ENCODE data around the gene CALR3.
A peak's percentile ranks its signal among the peaks of the same experiment; 100 is the strongest.
"Not testable (repeated sequence)": the region's sequence is repeated elsewhere in the genome, so short reads cannot be mapped to it uniquely, and the experiment has no call there.

Gene CALR3

DNA sequence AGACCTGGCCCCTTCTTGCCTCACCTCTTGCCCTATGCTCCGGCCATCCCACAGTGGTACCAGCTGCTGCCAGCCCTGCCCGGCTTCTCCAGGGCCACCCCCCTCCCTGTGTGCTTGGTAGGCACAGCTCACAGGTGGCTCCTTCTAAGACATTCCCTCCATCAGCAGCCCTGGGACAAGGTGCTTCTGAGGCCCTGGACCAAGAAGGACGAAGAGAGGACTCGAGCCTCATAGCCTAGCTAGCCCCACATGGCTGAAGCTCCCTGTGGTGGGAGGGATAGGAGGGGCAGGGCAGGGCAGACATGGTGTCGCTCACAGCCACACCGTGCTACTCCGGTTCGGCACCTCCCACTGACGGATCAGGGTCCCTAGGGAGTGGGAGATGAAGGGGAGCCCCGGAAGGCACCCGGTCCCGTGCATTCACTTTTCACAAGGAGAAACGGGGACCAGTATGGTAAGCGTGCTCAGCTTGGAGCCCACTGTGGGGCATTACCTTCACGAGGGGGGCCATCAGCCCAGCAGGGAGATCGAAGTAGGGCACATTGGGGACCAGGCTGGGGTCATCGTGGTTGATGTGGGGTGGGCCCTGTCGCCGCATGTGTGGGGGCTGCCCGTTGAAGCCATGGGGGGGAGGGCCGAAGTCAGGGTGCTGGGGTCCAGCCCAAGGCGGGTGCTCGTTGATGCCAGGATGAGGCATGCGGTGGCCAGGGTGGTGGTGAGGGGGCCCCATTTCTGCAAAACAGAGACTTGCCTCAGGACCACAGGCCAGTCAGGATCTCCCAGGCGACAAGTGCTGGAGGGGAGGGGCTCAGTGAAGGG is 26.8 kb upstream of the CALR3 start:
- no peak for DNase-seq (ENCODE audit: low read depth)

DNA sequence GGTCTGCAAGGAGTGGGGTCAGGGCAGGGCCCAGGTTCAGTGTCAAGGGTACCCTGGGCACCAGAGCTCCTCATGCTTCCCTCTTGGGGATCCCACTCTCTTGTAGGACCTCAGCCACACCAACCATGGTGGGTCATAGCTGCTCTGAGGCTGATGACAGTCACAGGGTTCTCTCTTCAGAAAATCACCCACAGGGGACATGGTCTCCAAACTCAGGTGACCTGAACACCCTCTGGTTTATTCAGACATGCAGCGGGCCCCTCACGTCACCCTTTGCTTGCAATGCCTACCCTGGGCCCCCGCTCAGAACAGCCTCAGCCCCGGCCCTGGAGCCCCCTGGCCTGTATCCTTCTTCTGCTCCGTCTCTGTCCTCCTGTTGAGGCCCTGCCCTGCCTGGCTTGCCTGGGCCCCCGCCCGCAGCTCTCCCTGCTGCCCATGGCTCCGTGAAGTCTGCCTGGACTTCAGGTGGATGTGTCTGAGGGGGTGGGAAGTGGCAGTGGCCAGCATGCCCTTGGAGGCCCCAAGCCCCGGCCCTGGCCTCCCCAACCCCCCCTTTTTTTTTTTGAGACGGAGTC is 25.8 kb upstream of the CALR3 start:
- DNase-seq (ENCODE audit: low read depth) = no peak

DNA sequence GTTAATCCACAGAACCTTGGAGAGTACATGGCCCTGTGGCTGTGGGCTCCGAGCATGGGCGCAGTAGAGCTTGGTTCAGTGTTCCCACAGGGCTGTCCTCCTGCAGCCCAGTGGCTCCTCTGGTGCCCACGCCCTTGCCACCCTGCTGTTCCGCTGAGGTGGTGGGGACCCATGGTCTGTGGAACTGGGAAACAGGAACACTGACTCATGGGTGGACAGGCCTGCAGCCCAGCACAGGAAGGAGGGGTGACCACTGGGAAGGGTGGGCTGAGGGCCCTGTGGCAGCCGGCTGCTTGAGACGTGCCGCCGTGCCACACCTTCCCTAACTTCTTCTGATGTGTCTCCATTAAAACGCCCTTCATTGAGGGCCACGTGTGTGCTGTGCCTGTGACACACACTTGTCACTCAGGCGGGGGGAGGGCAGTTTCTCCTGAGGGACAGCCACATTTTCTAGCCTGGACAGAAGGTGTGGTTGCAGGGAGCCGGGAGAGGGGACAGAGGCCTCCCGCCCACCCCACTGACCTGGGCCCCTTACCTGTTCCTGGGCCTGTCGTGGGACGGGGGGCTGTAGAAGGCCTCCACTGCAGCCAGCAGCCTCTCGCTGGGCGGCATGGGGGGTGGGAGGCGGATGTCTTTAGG is 25.1 kb upstream of the CALR3 start:
- DNase-seq (ENCODE audit: low read depth) = no peak

DNA sequence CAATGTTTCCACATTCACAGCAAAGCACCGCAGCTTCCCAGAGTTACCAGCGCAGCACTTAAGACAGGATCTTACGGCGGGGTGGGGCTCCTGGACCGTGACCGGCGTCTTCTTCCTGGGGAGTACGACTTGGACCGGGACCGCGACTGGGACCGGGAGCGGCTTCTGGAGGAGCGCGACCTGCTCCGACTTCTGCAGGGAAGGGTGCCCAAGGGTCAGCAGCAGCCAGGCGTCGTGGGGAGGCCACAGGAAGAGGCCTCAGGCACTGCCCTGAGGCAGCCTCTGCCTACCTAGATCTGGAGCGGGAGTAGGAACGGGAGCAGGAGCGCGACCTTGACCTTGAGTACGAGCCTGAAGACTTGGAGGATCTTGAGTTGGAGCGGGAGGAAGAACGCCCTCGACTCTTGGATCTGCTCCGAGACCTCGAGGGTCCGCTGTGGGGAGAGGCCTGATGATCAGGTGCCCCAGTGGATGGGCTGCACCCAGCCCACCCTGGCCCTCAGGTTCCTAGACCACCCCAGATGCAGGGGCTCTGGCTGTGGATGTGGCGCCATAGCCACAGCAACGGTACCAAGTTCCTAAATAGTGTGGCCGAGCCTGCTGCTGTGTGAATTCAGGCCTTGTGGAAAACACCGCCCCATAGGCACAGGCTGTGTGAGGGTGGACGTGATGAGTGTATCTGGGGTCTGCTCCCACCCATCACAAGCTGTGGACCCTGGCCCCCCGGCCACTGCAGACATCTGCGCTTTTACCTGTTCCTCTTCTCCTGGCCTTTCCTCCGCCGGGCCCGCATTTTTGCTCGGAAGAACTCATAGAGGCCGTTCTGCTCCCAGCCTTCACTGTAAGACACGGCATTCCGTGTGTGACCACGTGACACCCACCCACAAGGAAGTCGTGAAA is 24.4 kb upstream of the CALR3 start:
- DNase-seq (ENCODE audit: low read depth) = no peak

DNA sequence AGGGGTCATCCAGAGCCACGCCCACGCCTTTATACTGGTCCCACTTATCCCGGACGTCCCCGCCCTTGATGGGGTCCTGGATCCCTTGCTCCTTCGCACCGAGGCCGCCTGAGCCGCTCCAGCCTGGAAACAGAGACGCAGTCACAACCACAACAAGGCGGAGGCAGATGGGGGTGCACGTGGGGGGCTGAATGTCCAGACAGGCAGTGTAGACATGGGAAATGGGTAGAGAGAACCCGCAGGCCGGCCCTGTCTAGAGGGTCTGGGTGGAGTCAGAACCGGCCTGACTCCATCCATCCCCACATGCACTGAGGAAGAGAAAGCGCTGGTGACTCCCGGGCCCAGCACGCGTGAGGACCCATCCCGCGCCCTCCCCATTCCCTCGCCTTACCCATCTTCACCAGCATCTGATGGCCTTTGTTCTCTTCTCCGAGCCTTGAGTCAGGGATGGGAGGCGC is 23.3 kb upstream of the CALR3 start:
- no peak for DNase-seq (ENCODE audit: low read depth)

DNA sequence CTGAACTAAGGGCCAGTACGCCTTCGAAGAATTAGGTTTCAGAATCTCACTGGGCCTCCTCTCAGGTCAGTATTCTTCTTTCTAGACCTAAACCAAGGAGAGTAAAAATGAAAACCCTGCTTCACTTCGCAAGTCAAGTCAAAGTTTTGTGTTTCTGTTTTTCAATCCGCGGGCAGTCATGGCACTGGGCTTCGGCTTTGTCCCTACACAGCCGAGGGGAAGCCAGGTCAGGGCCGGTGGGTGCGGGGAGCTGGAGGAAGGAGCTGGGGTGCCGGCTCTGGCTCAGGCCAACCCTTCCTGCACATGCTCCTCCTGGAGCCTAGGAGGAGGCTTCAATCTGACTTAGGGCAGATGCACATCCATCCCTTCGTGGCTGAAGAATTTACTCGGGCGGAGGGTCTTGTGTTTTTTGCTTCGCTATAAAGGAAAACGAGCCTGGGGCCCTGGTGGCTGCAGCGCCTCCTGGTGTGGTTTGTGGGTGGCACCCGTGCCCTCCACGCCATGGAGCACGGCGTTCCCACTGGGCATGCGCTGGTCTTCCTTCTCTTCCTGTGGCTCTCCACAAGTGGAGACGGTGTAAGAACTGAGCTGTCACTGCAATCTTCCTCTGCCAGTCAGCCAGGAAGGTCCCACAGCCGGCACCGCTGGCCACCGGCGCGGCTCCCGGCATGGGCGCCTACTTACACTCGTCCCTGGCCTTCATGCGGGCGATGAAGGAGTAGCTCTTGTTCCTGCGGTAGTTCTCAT is 22.7 kb upstream of the CALR3 start:
- no peak for DNase-seq (ENCODE audit: low read depth)

DNA sequence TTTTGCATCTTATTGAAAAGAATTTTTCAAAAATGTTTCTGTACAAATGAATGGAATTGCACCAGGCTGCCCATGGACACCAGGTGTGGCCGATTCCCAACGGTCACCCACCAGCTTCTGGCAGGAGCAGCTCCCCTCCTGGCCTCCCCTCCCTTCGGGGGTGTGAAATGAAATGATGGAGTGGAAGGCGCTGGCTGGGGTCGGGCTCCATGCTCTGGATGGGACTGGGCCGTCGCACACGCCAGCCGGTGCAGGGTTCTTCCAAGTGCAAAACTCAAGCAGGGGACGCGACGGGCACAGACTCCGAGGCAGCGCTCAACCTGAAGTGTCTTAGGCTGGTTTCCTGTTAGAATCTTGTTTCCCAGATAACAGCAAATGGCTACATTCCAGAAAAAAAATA is 22.1 kb upstream of the CALR3 start:
- DNase-seq (ENCODE audit: low read depth) = no peak

DNA sequence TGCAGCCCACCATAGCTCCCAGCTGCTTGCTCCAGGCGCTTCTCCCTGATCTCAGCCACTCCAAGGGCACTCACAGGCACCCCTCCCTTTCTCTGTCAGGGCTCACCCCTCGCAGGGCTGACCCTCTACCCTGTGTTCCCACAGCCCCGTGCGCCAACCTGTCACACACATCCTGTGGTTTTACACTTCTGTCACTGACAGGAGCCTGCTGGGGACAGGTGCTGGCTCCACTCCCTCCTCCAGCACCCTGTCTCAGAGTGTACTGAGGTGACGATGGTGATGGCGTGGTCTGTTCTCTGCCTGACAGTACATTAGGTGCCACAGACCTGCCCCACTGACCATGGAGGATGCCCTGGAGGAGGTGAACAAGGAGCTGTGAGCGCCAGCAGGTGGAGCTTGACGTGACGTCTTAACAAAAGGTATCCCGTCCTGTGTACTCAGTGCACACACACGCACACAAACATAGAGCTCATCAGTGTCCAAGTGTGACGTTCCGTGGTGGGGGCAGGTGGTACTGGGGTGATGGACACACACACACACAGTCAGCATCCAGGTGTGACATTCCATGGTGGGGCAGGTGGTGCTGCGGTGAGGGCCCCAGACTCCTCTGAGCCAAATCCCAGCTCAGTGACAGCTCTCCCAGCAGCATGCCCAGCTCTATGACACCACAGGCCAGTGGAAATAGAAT is 21.1 kb upstream of the CALR3 start:
- DNase-seq (ENCODE audit: low read depth) = no peak

DNA sequence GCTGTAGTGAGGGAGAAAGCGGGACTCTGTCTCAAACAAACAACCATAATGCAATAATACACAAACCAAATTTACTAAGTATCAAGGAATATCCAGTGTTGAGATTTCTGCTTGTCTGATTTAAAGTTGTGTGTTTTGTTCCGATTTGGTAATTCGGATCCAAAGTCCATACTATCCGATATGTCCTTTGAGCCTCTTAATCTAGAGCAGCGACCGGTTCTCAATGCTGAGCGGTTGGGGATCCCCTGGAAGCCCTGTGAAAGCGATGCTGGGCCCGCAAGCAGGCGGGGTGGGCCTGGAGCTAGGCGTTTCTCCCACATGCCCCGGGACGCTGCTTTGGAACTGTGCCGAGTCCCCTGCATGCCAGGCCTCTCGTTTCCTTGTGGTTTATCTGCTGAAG is 20.4 kb upstream of the CALR3 start:
- DNase-seq (ENCODE audit: low read depth) = no peak

DNA sequence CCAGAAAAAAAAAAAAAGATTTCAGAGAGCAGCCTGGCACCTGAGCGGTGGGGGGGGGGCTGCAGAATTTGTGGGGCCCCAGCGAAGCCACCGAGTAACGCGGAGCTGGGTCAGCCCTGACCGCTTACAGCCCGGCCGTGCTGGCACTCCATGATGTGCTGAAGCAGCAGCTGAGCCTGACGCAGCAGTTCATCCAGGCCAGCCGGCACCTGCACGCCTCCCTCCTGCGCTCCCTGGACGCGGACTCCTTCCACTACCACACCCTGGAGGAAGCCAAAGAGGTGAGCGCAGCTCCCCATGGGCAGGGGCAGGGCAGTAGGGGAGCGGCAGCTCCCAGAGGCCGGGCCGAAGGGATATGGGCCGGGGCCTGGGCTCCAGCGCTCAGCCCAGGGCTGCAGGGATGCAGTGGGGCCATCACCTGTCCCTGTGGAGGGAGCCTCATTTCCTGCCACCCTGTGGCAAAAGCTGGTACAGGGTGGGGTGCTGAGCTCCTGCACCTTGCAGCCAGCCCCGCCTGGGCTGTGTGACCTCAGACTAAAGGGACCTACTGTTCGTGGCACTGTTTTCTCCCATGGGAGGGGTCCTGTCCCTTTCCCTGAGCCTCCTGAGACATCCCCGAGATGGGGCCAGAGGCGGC is 18.5 kb upstream of the CALR3 start:
- no peak for DNase-seq (ENCODE audit: low read depth)

DNA sequence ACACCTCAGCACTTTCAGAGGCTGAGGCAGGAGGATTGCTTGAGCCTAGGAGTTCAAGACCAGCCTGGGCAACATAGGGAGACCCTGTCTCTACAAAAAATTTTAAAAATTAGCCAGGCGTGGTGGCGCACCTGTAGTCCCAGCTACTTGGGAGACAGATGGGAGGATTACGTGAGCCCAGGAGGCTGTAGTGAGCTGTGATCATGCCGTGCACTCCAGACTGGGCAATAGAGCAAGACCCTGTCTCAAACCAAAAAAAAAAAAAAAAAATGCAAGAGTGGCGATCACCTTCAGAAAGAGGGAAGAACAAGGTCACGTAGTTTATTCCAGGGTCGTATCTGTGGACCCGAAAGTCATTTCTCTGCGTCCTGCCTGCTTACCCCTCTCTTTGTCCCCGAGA is 16.6 kb upstream of the CALR3 start:
- DNase-seq (ENCODE audit: low read depth) = not testable (repeated sequence)

DNA sequence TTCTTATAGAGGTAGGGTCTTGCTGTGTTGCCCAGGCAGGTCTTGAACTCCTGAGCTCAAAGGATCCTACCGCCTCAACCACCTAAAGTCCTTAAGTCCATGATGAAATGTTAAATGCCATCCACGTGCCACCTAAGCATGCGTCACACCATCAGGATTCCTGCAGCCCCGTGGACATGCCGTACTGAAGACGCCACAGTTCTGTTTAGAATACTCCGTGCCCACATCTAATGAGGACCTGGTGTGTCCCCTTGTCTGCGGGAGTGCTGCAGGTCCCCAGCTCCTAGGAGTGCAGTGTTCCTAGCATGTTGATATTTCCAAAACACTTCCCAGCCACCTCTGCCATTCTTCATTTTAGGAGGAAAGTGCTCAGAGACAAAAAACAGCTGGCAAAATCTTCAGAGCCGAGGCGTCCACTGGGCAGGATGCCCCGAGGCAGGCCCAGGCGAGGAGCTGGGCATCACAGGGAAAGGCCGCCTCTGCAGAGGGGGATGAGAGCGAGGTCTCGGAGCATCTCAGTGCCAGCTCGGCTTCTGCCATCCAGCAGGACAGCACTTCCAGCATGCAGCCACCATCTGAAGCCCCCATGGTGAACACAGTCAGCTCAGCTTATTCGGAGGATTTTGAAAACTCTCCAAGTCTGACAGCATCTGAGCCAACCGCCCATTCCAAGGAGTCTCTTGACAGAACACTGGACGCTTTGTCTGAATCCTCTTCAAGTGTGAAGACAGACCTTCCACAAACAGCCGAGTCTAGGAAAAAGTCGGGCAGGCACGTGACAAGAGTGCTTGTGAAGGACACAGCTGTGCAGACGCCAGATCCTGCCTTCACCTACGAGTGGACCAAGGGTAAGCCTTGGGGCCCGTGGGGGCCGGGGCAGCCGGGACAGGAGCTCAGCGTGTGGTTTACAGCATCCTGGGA is 13.4 kb upstream of the CALR3 start:
- DNase-seq (ENCODE audit: low read depth) = no peak

DNA sequence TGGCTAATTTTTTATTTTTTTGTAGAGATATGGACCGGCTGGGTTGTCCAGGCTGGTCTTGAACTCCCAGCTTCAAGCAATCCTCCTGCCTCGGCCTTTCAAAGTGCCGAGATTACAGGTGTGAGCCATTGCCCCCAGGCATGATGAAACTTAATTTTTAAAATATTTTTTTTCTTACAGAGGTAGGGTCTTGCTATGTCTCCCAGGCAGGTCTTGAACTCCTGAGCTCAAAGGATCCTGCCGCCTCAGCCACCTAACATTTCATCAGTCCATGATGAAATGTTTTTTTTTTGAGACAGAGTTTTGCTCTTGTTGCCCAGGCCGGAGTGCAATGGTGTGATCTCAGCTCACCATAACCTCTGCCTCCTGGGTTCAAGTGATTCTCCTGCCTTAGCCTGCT is 12.6 kb upstream of the CALR3 start:
- DNase-seq (ENCODE audit: low read depth) = no peak

DNA sequence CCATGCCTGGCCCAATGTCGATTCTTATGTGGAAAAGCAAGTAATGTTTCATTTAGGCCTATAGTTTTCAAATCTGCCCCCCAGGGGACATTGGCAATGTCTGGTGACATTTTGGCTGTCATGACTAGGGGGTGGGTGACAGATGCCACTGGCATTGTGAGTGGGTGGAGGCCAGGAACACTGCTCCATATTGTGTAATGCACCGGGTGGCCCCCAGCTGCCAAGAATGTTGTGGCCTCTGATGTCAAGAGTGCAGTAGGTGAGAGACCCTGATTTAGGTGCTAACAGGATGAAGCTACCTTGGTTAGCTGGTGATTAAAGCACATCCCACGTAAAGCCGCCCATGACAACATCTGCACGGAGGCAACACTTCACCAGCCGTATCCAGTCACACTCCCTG is 11.0 kb upstream of the CALR3 start:
- no peak for DNase-seq (ENCODE audit: low read depth)

DNA sequence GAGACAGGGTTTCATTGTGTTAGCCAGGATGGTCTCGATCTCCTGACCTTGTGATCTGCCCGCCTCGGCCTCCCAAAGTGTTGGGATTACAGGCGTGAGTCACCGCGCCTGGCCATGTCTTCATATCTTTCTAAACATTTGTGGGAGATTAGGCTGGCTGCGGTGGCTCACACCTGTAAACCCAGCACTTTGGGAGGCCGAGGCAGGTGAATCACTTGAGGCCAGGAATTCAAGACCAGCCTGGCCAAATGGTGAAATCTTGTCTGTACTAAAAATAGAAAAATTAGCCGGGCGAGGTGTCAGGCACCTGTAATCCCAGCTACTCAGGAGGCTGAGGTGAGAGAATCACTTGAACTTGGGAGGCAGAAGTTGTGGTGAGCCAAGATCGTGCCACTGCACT is 10.2 kb upstream of the CALR3 start:
- not testable (repeated sequence) for DNase-seq (ENCODE audit: low read depth)

DNA sequence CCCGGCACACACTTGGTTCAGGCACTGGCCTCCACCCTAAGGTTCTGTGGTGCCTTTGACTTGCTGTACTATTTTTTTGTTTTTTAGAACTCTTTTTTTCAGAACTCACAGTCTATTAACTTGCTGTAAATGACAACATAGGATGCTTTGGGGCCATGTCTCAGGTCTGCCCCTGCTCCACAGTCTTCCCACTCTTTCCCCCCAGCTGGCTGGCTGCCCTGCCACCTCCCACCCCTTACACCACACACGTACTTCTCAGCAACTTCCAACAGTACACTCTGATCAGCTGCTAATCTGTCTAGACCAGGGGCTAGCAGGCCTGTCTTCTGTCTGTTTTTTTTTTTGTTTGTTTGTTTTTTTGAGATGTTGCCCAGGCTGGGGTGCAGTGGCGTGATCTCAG is 8.3 kb upstream of the CALR3 start:
- DNase-seq (ENCODE audit: low read depth) = no peak

DNA sequence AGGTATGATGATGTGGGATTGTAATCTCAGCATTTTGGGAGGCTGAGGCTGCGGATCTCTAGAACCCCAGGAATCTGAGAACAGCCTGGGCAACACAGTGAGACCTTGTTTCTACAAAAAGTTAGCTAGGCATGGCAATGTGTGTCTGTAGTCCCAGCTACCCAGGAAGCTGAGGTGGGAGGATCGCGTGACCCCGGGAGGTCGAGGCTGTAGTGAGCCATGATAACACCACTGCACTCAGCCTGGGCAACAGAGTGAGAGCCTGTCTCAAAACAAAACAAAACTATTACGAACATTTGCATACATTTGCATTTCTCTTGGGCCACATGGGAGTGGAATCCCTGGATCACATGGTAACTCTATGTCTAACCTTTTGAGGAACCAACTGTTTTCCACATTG is 1.9 kb upstream of the CALR3 start:
- no peak for DNase-seq (ENCODE audit: low read depth)

DNA sequence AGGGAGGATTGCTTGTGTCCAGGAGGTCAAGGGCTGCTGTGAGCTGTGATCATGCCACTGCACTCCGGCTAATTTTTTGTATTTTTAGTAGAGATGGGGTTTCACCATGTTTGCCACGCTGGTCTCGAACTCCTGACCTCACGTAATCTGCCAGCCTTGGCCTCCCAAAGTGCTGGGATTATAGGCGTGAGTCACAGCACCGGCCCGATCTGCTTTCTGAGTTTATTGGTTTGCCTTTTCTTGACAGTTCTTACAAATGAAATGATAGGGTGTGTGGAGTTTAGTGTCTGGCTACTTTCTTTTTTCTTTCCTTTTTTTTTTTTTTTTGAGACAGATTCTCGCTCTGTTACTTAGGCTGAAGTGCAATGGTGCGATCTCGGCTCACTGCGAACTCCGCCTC is 1.1 kb upstream of the CALR3 start:
- no peak for DNase-seq (ENCODE audit: low read depth)

DNA sequence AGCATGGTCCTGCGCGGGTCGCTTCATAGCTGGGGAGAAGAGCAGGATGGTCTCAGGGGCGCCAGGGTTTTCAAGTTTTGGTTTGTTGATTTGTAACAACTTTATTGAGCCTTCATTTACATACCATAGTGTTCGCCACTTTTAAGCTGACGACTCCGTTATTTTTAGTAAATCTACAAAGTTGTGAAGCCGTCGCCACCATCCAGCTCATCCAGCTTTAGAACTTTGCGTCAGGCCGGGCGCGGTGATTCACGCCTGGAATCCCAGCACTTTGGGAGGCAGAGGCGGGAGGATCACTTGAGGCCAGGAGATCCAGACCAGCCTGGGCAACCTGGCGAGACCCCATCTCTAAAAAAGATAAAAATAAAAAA is 631 bp upstream of the CALR3 start:
- DNase-seq (ENCODE audit: low read depth) = peak; percentile 45

DNA sequence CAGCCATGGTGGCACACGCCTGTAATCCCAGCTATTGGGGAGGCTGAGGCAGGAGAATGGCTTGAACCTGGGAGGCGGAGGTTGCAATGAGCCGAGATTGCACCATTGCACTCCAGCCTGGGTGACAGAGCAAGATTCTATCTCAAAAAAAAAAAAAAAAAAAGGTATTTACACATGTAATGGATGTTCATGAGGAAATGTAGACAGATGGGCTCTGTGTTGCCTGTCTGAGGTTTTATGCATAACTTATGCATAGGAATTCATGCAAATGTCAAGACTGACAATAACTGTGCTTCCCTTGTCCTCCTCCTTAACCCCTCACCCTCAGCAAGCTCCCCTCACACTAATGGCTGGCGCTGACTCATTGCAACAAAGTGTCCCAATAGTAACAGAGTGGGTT is 9.5 kb downstream of the CALR3 start:
- DNase-seq (ENCODE audit: low read depth) = not testable (repeated sequence)

All from stromal cell of bone marrow (primary cell).